NCI-H446 (cell line): ENCODE results near the gene SLC52A3.

Experiments used
- DNase-seq, 2 experiments: peaks; one replicate each; lab custom pipeline; 2025; lab: John Stamatoyannopoulos, UW

SLC52A3 gene

DNA sequence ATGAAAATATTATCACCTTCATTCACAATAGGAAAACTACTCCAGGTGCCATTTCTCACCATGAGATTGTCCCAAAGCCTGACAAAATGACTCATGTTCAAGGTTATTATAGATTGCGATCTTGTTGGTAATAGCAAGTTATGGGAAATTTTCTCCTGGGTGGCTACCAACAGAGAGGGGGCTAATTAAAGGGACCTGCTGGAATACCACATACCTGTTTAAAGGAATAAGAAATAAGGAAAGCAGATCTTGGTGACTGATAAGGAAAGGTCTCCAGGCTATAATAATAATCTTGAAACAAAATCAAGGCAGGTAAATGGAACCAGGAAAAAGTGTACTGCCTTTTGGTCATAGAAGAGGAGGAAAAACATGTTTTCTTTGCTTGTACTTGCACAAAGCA lies 1.4 kb downstream of the SLC52A3 start:
- DNase-seq, result no peak

DNA sequence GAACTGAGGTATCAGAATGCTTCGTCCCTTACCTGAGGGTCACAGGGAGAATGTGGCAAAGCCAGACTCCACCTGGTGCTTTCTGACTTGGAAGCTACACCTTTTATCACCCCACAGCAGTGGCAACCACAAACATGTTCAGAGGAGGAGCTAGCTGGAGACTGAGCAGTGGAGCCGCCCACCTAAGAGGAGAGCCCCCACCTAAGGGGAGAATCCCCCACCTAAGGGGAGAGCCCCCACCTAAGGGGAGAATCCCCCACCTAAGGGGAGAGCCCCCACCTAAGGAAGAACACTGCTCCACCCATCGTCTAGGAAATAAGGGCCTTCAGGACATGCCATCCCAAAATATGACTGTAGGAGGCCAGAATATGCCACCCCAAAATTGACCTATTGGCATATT lies 4.0 kb downstream of the SLC52A3 start:
- no peak for DNase-seq

DNA sequence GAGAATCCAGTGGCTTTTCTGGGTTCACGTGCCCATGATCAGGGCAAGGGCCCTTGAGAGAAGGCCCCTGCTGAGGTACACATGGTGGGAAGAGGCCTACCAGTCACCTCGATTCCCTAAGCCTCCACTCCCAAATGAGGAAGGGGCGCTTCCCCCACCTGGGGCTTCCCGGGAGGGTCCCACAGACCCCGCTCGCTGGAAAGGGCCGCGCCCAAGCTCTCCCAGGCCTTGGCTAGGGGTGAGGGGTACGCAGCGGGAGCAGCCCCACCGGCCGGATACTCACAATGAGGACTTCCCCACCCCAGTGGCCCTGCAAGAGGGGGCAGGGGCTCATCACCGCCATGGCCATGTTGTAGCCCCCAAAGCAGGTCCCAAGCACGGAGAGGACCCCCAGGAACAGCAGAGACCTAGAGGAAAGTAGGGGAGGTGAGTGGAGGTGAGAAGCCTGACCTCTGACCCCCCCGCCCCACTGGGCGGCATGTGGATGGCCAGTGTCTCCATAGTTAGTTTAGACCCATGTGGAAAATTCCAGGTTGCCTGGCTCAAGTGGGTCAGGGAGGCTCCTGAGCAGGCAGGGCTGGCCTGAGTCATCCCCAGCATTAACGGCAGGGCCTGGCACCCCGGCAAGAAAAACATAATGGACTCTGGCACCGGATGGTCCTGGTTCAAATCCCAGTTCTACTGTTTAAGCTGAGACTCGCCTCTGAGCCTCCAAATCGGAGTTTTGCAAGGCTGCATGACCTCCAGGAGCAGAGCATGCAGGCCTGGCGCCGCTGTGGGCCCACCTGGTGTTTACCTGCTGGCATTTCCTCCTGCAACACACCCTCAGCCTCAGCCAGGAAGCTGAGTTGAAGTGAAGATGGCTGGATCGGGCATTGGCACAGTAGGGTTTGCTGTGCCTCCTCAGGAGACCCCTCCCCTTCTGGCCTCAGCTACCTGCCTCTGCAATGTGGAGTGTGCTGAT lies 6.6 kb downstream of the SLC52A3 start:
- DNase-seq, result no peak

DNA sequence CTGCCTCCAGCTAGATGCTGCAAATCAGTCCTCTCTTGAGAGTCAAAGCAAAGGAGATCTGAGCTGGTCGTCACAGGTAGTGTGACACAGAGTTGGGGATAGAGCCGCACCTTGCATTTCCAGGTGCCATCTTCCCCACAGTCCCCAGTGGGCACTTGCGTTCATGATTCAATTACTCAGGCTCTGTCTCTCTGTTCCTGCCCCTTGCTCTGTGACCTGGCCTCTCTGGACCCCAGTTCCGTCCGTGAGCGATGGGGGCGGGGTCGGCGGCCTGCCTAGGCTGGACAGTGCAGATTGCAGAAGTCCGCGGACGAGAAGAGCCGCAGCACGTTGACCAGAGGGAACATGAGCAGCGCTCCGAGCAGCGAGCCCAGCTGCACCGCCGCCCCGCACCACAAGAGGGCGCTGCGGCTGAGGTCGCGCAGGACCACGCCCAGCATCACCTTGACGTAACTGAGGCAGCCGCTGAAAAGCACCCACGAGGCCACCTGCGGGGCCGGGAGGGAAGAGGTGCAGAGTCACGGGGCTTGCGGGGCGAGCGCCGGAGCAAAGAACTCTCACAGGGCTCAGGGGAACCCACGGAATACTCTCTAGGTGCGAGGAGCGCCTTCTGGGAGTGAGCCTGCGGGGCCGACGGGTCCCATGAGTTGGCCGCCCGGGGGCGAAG lies 7.4 kb downstream of the SLC52A3 start:
- DNase-seq, result no peak

DNA sequence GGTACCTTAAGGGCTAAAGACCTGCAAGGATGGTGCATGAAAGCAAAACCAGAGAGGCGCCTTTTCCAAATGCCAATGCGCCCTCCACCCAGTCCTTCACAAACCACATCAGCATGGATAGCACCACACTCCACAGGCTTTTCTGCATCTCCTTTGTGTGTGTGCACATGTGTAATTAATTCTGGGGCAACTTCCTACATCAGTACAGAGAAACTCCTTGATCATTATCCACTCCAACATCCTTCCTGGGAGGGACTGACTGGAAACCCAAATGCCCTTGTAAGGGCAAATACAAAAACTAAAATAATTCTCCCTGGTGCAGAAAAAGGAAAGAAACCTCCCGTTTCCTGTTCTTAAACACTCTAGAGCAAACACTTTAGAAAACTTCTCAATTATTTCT lies 10.8 kb downstream of the SLC52A3 start:
- no peak for DNase-seq

DNA sequence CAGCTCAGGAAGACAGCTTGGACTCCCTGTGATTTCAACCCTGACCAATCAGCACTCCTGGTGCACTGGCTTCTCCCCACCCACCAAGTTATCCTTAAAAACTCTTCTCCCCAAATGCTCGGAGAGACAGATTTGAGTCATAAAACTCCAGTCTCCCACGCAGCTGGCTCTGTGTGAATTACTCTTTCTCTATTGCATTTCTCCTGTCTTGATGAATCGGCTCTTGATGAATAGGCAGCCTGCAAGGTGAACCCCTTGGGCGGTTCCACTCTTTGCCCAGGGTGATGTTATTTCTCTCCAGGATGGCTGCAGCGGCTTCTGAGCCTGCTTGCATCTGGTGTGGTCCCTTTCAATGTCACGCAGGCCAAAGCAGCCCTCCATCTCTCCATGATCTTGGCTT lies 12.4 kb downstream of the SLC52A3 start:
- no peak for DNase-seq

DNA sequence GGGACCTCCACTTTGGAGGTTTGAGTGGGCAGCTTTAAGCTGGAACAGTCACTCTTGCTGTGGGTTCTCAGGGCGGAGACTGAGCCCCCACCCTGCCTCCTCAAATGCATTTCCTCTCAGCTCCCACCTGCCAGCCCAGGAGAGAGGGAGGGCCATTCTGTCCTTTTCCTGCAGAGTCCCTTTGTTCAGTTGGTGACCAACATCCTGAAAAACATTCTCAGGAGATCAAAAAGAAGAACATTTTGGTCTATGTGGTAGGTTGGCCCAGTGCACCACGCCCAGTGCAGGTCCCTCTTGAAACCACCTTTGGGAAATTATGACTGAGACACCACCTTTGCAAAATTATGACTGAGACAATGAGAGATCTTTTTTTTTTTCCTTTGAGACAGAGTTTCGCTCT lies 13.4 kb downstream of the SLC52A3 start:
- DNase-seq, result no peak

DNA sequence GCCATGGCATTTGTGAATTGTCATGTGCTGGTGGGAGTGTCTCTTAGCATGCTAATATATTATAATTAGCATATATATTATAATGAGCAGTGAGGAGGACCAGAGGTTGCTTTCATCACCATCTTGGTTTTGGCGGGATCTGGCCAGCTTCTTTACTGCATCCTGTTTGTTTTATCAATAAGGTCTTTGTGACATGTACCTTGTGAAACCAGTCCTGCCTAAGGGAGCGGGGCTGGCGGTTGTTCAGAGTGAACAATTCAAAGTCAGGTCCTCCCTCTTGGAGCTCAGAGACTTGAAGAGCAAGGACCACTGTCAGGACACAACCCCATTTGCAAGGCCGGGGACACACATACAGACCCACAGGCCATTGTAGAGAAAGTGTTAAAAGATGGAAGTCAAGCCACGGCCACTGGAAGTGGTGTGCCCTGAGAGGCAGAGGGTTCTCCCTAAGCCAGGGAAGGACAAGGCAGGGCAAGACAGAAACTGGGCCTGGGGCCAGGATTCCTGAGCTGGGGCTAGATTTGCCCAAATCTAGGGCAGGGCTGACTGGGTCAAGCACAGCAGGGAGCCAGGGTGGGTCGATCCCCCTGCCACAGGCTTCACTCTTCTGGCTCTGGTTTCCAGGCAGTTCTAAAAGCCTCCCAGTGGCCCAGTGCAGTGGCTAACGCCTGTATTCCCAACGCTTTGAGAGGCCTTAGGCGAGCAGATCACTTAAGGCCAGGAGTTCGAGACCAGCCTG lies 14.2 kb downstream of the SLC52A3 start:
- no peak for DNase-seq

DNA sequence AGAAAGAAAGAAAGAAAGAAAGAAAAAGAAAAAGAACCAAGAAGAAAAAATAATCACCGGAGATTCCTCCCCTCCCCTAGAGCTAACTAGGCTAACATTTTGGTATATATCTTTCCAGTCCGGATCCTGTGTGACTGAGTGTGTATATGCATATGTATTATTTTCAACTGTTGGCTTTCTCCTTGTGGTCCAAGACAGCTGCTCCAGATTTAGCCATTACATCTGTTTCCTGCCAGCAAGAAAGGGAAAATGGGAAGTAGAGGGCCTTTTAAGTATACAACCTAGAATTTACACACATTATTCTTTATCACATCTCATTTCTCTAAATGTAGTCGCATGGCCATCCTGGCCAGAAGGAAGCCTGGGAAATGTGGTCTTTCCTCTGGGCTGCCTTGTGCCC lies 15.2 kb downstream of the SLC52A3 start:
- DNase-seq, result no peak

DNA sequence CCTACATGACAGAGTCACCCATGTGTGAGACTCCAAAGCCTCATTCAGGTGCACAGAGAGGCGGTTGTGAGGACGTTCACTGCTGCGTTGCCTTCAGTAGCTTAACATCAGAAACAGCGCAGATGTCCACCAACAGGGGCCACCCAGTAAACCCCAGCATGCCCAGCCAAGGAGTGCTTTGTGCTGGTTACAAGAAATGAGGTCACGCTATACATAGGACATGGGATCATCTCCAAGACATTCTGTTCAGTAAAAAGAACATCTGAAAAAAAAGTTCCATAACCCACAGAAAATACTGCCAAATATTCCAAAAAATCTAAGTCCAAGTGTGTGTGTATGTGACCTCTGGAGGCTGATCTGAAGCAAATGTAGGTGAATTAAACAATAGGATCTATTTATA lies 16.0 kb downstream of the SLC52A3 start:
- DNase-seq, result no peak

DNA sequence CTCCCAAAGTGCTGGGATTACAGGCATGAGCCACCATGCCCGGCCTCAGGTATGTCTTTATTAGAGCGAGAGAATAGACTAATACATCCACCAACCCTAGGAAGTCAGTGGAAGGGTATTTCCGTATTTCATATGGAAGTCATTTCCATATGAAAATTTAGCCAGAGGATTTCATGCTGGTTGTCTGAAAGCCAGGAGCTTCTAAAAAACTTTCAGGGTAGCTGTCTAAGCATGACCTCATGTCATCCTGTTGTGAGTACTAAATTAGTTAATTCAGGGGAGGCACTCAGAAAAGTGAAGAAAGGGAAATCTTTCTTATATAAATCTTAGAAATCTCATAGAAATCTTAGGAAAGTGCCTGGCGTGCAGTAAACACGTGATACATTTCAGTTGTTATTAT lies 16.5 kb downstream of the SLC52A3 start:
- DNase-seq, result no peak

DNA sequence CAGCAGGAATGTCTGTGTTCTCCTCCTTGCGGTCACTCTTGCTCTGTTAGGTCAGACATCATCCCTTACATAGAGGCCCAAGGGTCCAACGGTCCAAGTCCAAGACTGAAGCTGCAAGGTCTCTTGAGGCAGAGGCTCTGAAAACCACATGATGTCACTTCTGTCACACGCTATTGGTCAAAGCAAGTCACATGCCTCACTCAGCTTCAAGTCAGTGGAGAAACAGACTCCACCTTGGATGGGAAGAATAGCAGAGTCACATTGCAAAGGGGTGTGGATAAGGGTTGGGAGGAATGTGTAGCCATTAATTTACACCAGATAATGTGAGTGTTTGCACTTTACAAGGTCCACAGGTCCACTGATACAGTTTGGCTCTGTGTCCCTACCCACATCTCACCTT lies 17.5 kb downstream of the SLC52A3 start:
- peak in 1 of 2 experiments; percentile 7 for DNase-seq

DNA sequence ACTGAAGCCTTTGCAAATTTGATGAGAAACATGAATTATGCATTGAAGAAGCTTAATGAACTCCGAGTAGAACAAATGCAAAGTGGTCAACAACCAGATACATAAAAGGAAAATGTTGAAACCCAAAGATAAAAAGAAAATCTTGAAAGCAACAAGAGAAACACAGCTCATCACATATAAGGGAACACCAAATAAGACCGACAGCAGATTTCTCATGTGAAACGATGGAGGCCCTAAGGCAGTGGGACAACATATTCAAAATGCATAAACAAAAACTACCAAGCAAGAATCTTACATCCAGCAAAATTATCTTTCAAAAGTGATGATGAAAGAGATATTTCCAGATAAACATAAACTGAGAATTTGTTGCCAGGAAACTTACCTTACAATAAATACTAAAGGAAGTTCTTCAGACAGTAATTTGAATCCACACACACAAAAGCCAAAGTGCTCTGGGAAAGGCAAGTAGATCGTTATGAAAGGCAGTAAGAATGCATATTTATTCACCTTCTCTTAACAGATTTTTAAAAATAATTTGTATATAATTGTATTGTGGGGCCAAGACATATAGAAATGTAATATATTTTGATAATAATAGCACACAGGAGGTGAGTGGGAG lies 22.5 kb downstream of the SLC52A3 start:
- no peak for DNase-seq

DNA sequence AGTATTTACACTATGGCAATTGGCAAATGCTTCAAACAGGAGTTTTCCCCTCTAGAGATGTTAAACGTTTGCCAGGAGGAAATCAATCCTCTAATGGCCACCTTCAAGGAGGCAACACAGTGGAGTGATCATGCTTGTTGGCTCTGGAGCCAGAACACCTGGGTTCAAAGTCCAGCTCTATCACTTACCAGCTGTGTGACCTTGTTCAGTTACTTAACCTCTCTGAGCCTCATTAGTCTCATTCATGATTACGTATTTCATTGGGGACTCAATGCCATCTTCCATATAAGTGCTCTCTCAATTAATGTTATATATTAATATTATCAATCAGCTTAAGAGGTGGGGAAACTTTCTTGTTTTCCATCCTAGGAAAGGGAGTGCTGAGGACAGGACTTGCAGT lies 26.1 kb downstream of the SLC52A3 start:
- DNase-seq, result no peak

DNA sequence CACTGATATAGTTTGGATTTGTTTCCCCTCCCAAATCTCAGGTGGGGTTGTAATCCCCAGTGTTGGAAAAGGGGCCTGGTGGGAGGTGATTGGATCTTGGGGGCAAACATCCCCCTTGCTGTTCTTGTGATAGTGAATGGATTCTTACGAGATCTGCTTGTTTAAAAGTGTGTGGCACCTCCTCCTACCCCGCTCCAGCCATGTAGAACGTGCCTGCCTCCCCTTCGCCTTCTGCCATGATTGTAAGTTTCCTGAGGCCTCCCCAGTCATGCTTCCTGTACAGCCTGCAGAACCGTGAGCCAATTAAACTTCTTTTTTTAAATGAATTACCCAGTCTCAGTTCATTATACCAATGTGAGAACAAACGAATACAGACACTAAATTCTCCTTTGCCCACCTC lies 26.7 kb downstream of the SLC52A3 start:
- no peak for DNase-seq

DNA sequence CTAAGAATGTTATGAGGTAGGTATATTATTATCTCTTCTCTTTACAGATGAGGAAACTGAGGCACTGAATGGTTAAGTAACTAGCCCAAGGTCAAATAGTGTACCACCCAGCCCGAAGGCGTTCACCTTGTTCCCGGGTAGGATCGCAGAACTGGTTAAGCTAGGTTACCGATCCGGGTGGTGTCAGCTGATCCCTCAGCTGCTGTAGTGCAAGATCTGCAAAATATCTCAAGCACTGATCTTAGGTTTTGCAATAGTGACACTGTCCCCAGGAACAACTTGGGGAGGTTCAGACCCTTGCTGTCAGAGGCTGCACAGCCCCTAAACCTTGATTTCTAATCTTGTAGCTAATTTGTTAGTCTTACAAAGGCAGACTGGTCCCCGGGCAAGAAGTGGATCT lies 28.1 kb downstream of the SLC52A3 start:
- no peak for DNase-seq

DNA sequence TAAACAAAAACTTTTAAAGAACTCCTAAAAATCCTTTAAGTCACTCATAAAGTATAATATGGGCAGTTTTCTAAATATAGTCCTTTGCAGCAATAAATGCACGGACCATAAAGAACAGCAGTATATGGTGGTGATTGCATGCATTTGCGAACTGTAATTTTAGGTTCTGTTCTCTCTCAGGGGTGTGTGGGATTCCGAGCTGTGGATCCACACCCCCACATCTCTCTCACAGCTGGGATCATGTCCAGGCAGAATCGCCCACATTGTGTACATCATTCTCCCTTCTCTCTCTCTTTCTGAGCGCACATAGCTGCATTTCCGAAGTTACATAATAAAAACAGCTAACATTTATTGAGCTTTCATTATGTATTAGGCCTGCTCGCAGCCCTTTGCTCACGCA lies 28.6 kb downstream of the SLC52A3 start:
- no peak for DNase-seq

DNA sequence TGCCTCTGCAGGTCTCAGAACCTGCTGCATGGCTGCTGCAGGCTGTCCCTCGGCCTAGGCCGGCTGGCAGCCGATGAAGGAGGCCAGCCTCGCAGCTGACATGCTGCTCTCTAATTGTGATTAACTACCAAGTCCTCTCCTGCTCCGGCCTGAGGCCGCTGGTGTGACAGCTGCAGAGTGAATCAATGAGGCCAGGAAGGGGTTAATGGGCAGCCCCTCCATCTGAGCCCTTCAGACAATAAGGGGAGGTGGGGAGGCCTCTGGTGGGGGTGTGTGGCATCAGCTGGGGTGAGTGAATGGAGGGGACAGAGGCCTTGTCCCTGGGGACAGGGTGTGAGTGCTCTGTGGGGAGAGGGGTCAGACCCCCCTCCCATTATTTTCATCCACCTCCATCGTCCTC lies 34.4 kb downstream of the SLC52A3 start:
- no peak for DNase-seq

DNA sequence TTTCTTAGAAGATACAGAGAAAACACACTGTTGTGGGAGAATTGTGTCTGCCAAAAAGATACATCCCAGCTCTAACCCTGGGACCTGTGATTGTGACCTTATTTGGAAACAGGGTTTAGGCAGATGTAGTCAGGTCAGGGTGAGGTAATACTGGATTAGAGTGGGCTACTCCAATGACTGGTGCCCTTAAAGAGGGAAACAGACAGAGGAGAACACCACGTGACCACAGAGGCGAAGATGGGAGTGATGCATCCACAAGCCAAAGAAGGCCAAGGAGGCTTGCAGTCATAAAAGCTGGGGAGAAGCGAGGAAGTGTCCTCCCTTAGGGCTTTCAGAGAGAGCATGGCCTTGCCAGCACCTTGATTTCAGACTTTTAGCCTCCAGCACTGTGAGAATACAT lies 35.6 kb downstream of the SLC52A3 start:
- DNase-seq, result no peak

DNA sequence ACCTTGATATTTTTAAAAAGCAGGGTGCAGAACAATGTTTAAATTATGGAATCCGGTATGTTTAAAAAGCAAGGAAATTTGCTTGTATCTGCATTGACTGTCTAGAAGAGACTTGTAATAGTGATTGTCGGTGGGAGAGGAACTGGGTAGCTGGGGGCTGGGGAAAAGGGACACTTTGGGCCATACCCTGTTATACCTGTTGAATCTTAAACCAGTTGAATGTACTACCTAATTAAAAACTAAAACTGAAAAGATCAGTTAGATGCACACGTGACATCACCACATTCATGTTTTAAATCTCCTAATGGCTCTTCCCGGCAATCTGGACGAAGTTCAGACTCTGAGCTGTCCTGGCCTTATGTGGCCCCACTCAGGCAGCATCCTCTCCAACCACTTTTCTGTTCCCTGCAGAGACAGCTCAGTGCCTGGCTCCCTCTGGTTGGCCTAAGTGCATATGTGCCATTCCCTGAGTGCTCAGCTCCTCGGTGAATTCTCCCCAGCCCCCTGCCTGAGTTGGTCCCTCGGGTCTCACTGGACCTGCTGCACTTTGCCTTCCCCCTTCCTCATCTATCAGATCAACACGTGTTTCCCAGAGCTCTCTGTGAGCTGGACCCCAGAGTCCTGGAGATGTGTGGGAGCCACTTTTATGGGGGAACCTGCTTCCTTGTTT lies 36.3 kb downstream of the SLC52A3 start:
- DNase-seq, result no peak

DNA sequence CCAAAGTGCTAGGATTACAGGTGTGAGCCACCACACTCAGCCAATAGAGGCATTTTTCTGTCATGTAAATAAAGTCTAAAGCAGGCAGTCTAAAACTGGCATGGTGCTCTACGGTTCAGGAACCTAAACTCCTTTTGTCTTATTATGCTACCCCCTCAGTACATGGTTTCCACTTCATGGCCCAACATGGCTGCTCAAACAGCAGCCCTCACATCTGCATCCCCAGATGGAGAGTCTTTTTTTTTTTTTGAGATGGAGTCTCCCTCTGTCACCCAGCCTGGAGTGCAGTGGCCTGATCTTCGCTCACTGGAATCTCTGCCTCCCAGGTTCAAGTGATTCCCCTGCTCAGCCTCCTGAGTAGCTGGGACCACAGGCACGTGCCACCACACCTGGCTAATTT lies 38.3 kb downstream of the SLC52A3 start:
- no peak for DNase-seq
